Activated naive CD8-positive, alpha-beta T cell treated with anti-CD3 and anti-CD28 coated beads, Interleukin-2, amount 50 U/mL, for 24 hours (primary cell): Measurements from ENCODE around the gene AHNAK.
A peak's percentile ranks its signal among the peaks of the same experiment; 100 is the strongest.

Experiments
- ATAC-seq: fragments of 150-1000 bp; cut with Tn5 transposase; one replicate; pipeline ENCODE4 v1.10.0; 2021
- DNase-seq: peaks from one replicate; pipeline ENCODE4 v3.0.0; 2021
- H3K27ac Mint-ChIP-seq: one replicate; pipeline ENCODE4 v1.8.0; 2021; ENCODE audit warnings: mild to moderate bottlenecking, mixed read lengths
- H3K27me3 Mint-ChIP-seq: one replicate; pipeline ENCODE4 v1.8.0; 2021; ENCODE audit warnings: mixed read lengths
- H3K36me3 Mint-ChIP-seq: one replicate; pipeline ENCODE4 v1.8.0; 2021; ENCODE audit warnings: low read depth, mixed read lengths
- H3K4me1 Mint-ChIP-seq: one replicate; pipeline ENCODE4 v1.8.0; 2021; ENCODE audit warnings: mixed read lengths
- H3K4me3 Mint-ChIP-seq: one replicate; pipeline ENCODE4 v1.8.0; 2021; ENCODE audit warnings: mild to moderate bottlenecking, moderate library complexity, mixed read lengths
- H3K9me3 Mint-ChIP-seq: one replicate; pipeline ENCODE4 v1.8.0; 2021; ENCODE audit warnings: mixed read lengths

AHNAK gene

DNA sequence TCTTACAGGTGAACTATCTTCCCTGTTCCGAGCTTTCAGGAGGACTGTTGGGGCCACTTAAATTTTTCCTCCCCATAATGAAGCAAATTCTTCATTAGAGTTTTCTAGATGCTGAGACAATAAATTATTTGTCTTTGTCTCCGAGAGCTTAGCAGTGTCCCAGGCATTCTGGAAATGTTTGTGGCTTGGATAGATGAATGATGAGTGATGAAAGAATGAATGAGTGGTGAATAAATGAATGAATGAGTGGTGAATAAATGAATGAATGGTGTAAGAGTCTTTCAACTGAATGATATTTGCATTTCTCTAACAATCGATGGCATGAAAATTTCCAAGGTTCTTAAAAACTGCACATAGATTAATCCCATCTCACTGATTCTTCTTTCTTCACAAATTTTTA is 52.8 kb downstream of the AHNAK start:
- H3K9me3 Mint-ChIP-seq = no peaks in the 10 kb centered on the region
- no peaks in the 10 kb centered on the region for H3K4me1 Mint-ChIP-seq
- ATAC-seq (no peak), DNase-seq (no peak)
- H3K27me3 Mint-ChIP-seq = peaks cover 5% of the 10 kb centered on the region
- no peak overlapping the region for H3K4me3 Mint-ChIP-seq
- no peak overlapping the region for H3K27ac Mint-ChIP-seq
- no peaks in the 10 kb centered on the region for H3K36me3 Mint-ChIP-seq

DNA sequence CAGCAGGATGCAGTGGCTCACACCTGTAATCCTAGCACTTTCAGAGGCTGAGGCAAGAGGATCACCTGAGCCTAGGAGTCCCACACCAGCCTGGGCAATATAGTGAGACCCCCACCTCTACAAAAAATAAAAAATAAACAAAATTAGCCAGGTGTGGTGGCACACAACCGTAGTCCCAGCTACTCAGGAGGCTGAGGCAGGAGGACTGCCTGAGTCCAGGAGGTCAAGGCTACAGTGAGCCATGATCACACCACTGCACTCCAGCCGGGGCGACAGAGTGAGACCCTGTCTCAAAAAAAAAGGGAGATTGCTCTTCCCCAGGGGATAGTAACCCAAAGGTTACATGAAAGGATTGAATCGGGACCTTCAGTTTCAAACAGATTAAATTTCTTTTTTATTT is 54.0 kb downstream of the AHNAK start:
- no peak for DNase-seq
- H3K27ac Mint-ChIP-seq = no peak overlapping the region
- peaks cover 3% of the 10 kb centered on the region for H3K4me1 Mint-ChIP-seq
- no peak overlapping the region for H3K4me3 Mint-ChIP-seq
- peaks cover 5% of the 10 kb centered on the region for H3K27me3 Mint-ChIP-seq
- H3K9me3 Mint-ChIP-seq = no peaks in the 10 kb centered on the region
- ATAC-seq = no peak
- H3K36me3 Mint-ChIP-seq = no peaks in the 10 kb centered on the region

DNA sequence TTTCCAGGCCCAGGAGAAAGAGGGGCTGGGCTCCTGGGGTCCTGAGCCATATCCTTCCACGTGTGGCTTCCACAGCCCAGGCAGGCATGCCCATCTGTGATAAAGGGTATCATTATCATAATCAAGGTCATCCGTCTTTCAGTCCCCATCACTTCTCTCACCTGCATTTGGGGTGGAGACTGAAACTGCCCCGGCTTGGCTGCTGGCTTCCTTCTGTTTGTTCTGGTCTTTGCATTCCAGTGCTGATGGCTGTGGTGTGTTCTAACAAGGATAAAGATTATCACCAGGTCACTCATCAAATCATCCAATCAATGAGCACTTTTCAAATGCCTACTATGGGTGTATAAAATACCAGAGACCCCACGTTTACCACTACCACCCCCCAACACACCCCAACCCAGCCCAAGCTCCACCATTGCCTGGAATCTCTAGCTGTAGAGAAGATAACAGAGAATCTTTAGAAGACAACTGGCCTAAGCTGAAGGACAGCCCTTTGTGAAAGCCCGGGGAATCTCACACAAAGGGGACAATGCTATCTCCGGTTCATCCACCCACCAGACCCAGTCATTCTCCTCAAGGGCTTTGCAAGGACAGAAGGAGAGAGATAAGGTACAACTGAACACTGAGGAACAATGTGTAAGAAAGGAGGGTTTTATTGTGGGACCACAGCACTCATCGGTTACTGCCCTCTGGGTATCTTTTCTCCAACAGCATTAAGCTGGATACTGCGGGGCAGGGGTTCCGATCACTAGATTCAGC is 54.9 kb downstream of the AHNAK start:
- Mint-ChIP-seq H3K27ac (no peak overlapping the region), H3K27me3 (peaks cover 5% of the 10 kb centered on the region), H3K9me3 (no peaks in the 10 kb centered on the region), H3K4me1 (peaks cover 3% of the 10 kb centered on the region), H3K4me3 (no peak overlapping the region), H3K36me3 (no peaks in the 10 kb centered on the region)
- no peak for ATAC-seq
- DNase-seq = no peak

DNA sequence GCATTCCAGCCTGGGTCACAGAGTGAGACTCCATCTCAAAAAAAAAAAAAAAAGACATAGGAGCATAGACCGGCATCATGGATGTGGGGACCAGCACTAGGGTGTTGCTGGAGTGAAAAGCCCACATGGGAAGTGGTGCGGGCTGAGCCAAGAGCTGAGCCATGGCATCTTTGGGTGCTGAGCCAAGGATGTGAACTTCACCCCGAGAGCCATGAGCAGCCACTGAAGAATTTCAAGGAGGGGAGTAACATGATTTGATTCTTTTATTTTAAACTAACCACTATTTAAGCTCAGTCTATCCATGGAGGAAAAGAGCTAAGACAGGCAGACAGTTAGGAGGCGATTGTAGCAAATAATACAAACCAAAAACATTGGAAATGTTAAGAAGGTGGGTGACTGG is 57.4 kb downstream of the AHNAK start:
- Mint-ChIP-seq H3K4me3 (no peak overlapping the region), H3K4me1 (peaks cover 3% of the 10 kb centered on the region), H3K27me3 (peaks cover 5% of the 10 kb centered on the region), H3K27ac (no peak overlapping the region), H3K36me3 (no peaks in the 10 kb centered on the region), H3K9me3 (no peaks in the 10 kb centered on the region)
- ATAC-seq = no peak
- no peak for DNase-seq

DNA sequence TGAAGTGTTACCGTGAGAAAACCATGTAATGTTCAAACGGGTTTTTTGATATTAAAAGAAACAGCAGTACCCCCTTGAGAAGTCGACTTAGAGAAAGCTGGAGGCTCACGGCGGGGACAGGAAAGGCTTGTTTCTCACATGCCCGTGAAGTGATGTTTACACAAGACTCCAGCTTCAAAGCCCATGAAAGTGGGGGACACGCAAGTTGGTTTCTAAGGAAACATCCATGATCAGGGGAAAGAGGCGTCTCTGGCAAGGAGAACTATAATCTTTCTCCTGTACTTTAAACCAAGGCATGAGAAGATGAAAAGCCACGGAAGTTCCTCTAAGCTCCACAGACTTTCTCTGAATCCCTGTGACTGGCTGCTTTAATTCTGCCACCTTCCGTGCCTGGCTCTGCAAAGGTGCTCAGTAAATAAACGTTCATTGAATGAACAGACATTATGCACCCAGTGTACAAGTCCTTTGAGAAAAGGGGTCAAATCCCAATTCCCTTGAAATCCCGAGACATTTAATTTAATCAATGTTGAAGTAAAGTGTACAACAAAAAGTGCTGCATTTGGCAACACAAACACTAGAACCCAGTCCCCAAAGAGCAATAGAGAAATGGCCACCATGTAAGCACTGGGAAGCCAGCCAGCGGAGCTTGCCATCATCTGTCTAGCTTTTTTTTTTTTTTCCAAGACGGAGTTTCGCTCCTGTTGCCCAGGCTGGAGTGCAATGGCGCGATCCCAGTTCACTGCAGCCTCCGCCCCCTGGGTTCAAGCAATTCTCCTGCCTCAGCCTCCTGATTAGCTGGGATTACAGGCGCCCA is 58.7 kb downstream of the AHNAK start:
- Mint-ChIP-seq H3K27ac (peak overlapping the region; percentile 49), H3K27me3 (peaks cover 2% of the 10 kb centered on the region), H3K4me1 (peaks cover 3% of the 10 kb centered on the region), H3K36me3 (no peaks in the 10 kb centered on the region), H3K4me3 (no peak overlapping the region), H3K9me3 (no peaks in the 10 kb centered on the region)
- ATAC-seq = no peak
- no peak for DNase-seq

DNA sequence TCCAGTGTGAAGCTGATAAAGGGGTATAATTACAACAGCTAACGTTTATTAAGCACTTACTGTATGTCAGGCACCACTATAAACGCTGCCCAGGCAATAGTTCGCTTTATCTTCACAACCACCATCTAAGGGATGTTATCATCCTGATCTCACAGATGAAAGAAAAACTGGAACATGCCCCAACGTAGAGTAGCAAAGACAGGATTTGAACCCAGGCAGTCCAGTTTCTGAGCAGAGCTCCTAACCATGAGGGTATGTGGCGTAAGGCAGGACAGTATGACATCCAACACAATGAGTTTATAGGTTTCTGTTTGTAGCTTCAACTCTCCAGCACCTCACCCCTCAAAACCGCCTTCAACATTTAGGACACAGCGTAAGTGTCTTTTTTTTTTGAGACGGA is 59.5 kb downstream of the AHNAK start:
- Mint-ChIP-seq H3K4me1 (peaks cover 3% of the 10 kb centered on the region), H3K36me3 (no peaks in the 10 kb centered on the region), H3K27me3 (peaks cover 2% of the 10 kb centered on the region), H3K4me3 (no peak overlapping the region), H3K9me3 (no peaks in the 10 kb centered on the region), H3K27ac (no peak overlapping the region)
- ATAC-seq = no peak
- DNase-seq = no peak

DNA sequence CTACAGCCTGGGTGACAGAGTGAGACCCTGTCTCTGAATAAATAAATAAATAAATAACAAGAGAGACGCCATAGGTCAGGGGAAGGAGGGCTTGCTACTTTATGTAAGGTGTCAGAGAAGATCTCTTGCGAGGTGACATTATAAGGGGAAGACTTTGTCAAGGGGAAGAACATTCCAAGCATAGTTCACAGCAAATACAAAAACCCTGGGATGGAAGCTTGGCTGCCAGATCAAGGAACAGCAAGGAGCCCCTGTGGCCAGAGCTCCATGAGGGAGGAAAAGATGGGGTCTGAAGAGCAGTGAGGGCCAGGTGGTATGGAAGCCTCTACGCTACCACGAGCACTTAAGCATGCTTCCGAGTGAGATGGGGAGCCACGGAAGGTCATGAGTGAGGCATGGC is 62.3 kb downstream of the AHNAK start:
- H3K36me3 Mint-ChIP-seq = no peaks in the 10 kb centered on the region
- peaks cover 3% of the 10 kb centered on the region for H3K4me1 Mint-ChIP-seq
- ATAC-seq (no peak), DNase-seq (no peak)
- no peaks in the 10 kb centered on the region for H3K9me3 Mint-ChIP-seq
- H3K4me3 Mint-ChIP-seq = no peak overlapping the region
- H3K27ac Mint-ChIP-seq = no peak overlapping the region
- H3K27me3 Mint-ChIP-seq = no peaks in the 10 kb centered on the region

DNA sequence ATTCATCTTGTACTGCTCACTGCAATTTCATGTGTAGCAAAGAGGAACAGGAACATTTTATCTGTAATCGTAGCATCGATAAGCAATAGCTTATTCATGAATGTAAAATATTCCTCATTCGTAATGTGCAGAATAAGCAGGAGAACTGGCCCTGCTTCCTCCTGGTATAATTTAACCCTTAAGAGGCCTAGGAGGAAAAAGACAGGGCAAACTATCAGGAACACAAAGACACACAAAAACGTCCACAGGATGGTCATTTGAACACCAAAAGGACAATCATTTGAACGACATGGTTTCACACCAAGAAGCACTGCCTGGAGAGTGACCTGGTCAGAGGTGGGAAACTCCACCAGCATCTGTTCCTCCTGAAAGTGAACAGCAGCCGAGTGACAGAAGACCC is 63.9 kb downstream of the AHNAK start:
- Mint-ChIP-seq H3K27me3 (no peaks in the 10 kb centered on the region), H3K4me3 (no peak overlapping the region), H3K27ac (no peak overlapping the region), H3K4me1 (no peaks in the 10 kb centered on the region), H3K36me3 (no peaks in the 10 kb centered on the region), H3K9me3 (no peaks in the 10 kb centered on the region)
- DNase-seq (no peak), ATAC-seq (no peak)

DNA sequence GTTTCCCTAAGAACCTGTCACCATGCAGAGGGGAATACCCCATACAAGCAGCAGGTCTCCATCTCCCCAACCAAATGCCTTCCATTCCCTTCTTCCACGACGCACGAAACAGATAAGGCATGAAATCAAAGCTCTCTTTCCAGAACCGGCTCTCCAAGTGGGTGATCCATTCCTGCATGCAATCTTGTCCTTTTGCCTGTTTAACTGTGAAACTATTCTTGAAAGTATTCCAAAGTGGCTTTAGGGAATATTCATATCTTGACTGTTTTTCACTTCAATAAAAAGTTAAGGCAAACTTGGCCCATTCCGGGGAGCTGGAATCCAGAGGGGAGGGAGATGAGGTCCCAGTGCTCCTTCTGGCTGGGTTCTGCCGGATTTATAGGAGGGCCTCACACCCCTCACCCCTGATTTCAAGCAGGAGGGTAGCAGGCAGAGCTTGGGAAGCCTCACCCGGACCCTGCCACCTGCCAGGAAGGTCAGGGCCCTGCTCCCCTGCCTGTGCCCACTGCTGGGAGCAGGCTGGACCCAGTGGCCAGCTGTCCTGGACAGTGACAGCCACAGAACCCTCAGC is 66.9 kb downstream of the AHNAK start:
- ATAC-seq (no peak), DNase-seq (no peak)
- no peaks in the 10 kb centered on the region for H3K36me3 Mint-ChIP-seq
- no peaks in the 10 kb centered on the region for H3K9me3 Mint-ChIP-seq
- no peaks in the 10 kb centered on the region for H3K4me1 Mint-ChIP-seq
- no peak overlapping the region for H3K4me3 Mint-ChIP-seq
- H3K27ac Mint-ChIP-seq = no peak overlapping the region
- H3K27me3 Mint-ChIP-seq = no peaks in the 10 kb centered on the region

DNA sequence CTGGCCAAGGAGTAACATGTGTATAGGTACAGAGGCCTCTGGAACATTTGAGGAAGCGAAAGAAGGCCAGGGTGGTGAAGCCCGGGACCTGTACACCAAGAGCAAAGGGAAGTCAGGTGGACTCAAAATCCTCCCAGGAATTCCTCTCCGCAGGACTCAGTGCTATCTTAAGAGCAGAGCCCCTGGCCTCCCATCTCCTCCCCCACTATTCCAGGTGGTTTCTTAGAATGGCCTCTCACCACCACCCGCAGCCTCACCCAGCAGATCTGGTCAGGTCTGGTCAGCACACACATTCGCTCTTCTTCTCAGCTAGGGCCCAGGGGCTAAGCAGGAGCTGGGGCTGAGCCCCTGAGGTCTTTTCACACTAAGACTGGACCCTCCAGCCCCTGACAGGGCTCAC is 68.7 kb downstream of the AHNAK start:
- no peaks in the 10 kb centered on the region for H3K36me3 Mint-ChIP-seq
- no peak overlapping the region for H3K27ac Mint-ChIP-seq
- H3K9me3 Mint-ChIP-seq = no peaks in the 10 kb centered on the region
- ATAC-seq = no peak
- H3K27me3 Mint-ChIP-seq = no peaks in the 10 kb centered on the region
- no peak for DNase-seq
- no peak overlapping the region for H3K4me3 Mint-ChIP-seq
- no peaks in the 10 kb centered on the region for H3K4me1 Mint-ChIP-seq

DNA sequence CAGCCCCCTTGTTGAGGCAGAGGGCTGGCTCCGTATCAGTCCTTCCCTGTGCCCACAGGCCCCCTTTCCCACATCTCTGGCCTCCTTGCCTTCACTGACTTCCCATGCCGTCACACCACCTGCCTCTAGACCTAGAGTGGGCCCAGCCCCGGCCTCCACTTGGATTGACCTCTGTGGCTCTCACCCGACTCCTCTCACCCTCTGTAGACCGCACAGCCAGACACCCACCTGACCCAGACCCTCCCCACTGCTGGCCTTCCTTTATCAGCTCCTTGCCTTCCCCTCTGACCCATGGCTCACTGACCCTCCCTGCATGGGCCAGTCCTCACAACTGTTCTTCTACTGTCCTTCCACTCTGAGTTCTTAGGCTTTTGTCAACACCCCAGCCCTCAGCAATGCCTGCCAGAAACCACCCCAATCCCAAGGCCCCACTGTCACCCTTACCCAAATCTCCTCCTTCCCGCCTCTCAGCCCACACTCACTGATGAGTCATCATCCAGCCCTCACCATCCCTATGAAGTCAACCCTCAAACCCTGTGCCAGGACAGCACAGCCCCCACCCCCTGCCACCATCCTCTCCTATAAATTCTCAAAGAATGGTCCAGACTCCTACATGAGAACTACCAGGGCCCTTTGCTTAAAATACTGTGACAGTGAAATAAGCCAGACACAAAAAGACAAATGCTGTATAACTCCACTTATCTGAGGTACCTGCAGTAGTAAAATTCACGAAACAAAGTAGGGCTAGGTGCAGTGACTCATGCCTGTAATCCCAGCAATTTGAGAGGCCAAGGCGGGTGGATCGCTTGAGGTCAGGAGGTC is 74.3 kb downstream of the AHNAK start:
- ATAC-seq (no peak), DNase-seq (no peak)
- Mint-ChIP-seq H3K9me3 (no peaks in the 10 kb centered on the region), H3K4me3 (no peak overlapping the region), H3K4me1 (peaks cover 5% of the 10 kb centered on the region), H3K36me3 (no peaks in the 10 kb centered on the region), H3K27me3 (no peaks in the 10 kb centered on the region), H3K27ac (no peak overlapping the region)

DNA sequence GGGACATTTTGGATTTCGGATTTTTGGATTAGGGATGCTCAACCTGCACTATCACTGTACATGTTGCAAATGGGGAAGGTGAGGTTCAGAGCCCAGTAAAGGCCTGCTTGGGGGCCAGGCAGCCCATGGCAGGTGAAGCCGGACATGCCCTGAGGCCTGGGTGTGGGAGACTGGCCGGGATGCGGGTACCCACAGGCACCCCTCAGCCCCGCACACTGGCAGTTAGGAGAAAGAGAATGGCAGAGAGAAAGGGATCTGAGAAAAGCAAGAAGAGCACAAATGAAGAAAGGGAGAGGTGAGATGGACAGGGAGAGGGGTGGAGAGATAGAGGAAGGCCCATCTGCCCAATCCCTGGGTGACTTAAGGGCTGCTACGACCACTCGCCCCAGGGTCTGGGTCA is 75.0 kb downstream of the AHNAK start:
- Mint-ChIP-seq H3K27me3 (no peaks in the 10 kb centered on the region), H3K9me3 (no peaks in the 10 kb centered on the region), H3K4me3 (no peak overlapping the region), H3K36me3 (no peaks in the 10 kb centered on the region), H3K4me1 (peaks cover 5% of the 10 kb centered on the region), H3K27ac (no peak overlapping the region)
- DNase-seq (no peak), ATAC-seq (no peak)

DNA sequence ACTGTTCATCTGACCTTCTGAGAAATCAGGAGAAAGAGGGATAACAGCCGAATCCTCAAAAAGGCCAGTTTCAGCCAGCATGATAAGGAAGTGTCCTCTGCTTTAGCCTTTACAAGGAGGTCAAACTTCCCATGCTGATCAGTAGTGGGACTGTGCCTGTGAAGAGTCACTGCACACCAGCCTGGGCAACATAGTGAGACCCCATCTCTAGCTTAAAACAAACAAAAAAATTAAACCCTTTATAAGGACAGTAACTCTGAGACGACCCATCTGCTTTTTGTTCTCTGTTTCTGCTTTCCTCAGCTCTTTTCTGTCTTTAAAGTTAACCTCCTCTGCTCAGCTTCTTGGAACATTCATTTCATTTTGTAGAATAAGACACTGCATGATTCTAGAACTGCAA is 78.0 kb downstream of the AHNAK start:
- no peaks in the 10 kb centered on the region for H3K27me3 Mint-ChIP-seq
- no peak overlapping the region for H3K27ac Mint-ChIP-seq
- no peak overlapping the region for H3K4me3 Mint-ChIP-seq
- ATAC-seq (no peak), DNase-seq (no peak)
- peaks cover 5% of the 10 kb centered on the region for H3K4me1 Mint-ChIP-seq
- H3K9me3 Mint-ChIP-seq = no peaks in the 10 kb centered on the region
- H3K36me3 Mint-ChIP-seq = no peaks in the 10 kb centered on the region

DNA sequence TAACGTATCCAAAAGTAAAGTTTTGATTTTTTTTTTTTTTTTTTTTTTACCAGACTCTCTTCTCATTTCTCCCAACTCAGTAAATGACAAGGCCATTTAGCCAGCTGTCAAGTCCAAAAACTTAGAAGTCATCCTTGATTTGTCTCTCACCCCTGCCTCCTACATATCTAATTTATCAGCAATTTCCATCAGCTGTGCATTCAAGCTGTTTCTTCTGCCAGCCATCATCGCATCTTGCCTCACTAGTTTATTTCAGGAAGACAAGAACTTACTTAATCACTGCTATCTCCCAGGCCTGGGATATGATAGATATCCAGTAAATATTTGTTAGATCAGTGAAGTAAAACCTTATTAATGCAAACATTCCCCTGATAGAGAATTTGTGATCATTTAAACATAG is 80.2 kb downstream of the AHNAK start:
- Mint-ChIP-seq H3K4me1 (no peaks in the 10 kb centered on the region), H3K27ac (no peak overlapping the region), H3K27me3 (no peaks in the 10 kb centered on the region), H3K4me3 (no peak overlapping the region), H3K9me3 (no peaks in the 10 kb centered on the region), H3K36me3 (no peaks in the 10 kb centered on the region)
- no peak for ATAC-seq
- no peak for DNase-seq
